HL-60 (cell line): Measurements from ENCODE around the gene MARCKSL1.

ENCODE experiments used
- GABPA ChIP-seq: IDR thresholded peaks from 2 replicates; pipeline ENCODE4 v1.6.1; 2012; ENCODE audit warnings: low read depth
- POLR2AphosphoS5 ChIP-seq: IDR thresholded peaks from 2 replicates; pipeline ENCODE4 v1.6.1; 2012; ENCODE audit warnings: low read depth
- SPI1 ChIP-seq: IDR thresholded peaks from 2 replicates; pipeline ENCODE4 v1.6.1; 2012; ENCODE audit warnings: low read depth, mild to moderate bottlenecking, borderline replicate concordance
- TF ChIP-seq, protein P1 (sequence below): IDR thresholded peaks from one replicate; pipeline ENCODE4 v1.5.1; 2011; ENCODE audit warnings: low read length, control low read depth, inconsistent platforms; ENCODE audit not compliant: insufficient read depth
- TF ChIP-seq, protein P2 (sequence below): IDR thresholded peaks from 2 replicates; pipeline ENCODE4 v1.6.1; 2012; ENCODE audit warnings: low read depth; ENCODE audit not compliant: insufficient replicate concordance

GRCh38 chr1:32286763-32287162 is 49.3 kb downstream of the MARCKSL1 start:
- no peak for TF ChIP-seq POLR2AphosphoS5
- TF ChIP-seq, protein P1, sequence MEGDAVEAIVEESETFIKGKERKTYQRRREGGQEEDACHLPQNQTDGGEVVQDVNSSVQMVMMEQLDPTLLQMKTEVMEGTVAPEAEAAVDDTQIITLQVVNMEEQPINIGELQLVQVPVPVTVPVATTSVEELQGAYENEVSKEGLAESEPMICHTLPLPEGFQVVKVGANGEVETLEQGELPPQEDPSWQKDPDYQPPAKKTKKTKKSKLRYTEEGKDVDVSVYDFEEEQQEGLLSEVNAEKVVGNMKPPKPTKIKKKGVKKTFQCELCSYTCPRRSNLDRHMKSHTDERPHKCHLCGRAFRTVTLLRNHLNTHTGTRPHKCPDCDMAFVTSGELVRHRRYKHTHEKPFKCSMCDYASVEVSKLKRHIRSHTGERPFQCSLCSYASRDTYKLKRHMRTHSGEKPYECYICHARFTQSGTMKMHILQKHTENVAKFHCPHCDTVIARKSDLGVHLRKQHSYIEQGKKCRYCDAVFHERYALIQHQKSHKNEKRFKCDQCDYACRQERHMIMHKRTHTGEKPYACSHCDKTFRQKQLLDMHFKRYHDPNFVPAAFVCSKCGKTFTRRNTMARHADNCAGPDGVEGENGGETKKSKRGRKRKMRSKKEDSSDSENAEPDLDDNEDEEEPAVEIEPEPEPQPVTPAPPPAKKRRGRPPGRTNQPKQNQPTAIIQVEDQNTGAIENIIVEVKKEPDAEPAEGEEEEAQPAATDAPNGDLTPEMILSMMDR: no peak
- TF ChIP-seq, protein P2, sequence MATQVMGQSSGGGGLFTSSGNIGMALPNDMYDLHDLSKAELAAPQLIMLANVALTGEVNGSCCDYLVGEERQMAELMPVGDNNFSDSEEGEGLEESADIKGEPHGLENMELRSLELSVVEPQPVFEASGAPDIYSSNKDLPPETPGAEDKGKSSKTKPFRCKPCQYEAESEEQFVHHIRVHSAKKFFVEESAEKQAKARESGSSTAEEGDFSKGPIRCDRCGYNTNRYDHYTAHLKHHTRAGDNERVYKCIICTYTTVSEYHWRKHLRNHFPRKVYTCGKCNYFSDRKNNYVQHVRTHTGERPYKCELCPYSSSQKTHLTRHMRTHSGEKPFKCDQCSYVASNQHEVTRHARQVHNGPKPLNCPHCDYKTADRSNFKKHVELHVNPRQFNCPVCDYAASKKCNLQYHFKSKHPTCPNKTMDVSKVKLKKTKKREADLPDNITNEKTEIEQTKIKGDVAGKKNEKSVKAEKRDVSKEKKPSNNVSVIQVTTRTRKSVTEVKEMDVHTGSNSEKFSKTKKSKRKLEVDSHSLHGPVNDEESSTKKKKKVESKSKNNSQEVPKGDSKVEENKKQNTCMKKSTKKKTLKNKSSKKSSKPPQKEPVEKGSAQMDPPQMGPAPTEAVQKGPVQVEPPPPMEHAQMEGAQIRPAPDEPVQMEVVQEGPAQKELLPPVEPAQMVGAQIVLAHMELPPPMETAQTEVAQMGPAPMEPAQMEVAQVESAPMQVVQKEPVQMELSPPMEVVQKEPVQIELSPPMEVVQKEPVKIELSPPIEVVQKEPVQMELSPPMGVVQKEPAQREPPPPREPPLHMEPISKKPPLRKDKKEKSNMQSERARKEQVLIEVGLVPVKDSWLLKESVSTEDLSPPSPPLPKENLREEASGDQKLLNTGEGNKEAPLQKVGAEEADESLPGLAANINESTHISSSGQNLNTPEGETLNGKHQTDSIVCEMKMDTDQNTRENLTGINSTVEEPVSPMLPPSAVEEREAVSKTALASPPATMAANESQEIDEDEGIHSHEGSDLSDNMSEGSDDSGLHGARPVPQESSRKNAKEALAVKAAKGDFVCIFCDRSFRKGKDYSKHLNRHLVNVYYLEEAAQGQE: no peak
- no peak for TF ChIP-seq GABPA
- TF ChIP-seq SPI1: no peak
